ENCODE results near the gene SYCP2L.

- TF ChIP-seq CTCF (IDR thresholded peaks at IDR 0.05) (no peak), POLR2AphosphoS5 (IDR thresholded peaks at IDR 0.05) (no peak), POLR2A (IDR thresholded peaks at IDR 0.05) (no peak)
These were observed 34.4 kb upstream of the SYCP2L start for GRCh38 chr6:10852361-10852960.
